Limb (tissue), 2 donors: ENCODE measurements around the gene TSPEAR.
"Not testable (repeated sequence)": the region's sequence is repeated elsewhere in the genome, so short reads cannot be mapped to it uniquely, and the experiment has no call there.

Experiments
- DNase-seq, 2 donors: peaks; one replicate each; pipeline ENCODE4 v3.0.0-alpha.2; 2016; ENCODE audit errors: extremely low spot score in 2 of 2

TSPEAR gene

GRCh38 chr21:44636209-44637017, 75.0 kb downstream of the TSPEAR start:
- no peak for DNase-seq

GRCh38 chr21:44632067-44632466, 79.3 kb downstream of the TSPEAR start:
- no peak for DNase-seq

- DNase-seq: no peak
These were observed 80.9 kb downstream of the TSPEAR start for GRCh38 chr21:44630440-44630839.

GRCh38 chr21:44628707-44629391, 82.5 kb downstream of the TSPEAR start:
- no peak for DNase-seq

DNA sequence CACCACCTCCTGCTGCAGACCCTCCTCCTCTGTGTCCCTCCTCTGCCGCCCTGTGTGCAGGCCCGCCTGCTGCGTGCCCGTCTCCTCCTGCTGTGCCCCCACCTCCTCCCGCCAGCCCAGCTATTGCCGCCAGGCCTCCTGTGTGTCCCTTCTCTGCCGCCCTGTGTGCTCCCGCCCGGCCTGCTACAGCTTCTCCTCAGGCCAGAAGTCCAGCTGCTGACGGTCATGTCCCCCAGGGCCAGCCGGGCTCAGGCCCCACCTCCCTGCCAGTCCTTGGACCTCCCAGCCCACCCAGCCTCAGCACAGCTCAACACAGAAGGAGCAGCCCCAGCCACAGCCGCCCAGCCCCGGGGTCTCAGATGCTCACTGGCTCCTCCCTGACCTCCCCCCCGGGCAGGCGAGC, 83.5 kb downstream of the TSPEAR start:
- not testable (repeated sequence) for DNase-seq

DNA sequence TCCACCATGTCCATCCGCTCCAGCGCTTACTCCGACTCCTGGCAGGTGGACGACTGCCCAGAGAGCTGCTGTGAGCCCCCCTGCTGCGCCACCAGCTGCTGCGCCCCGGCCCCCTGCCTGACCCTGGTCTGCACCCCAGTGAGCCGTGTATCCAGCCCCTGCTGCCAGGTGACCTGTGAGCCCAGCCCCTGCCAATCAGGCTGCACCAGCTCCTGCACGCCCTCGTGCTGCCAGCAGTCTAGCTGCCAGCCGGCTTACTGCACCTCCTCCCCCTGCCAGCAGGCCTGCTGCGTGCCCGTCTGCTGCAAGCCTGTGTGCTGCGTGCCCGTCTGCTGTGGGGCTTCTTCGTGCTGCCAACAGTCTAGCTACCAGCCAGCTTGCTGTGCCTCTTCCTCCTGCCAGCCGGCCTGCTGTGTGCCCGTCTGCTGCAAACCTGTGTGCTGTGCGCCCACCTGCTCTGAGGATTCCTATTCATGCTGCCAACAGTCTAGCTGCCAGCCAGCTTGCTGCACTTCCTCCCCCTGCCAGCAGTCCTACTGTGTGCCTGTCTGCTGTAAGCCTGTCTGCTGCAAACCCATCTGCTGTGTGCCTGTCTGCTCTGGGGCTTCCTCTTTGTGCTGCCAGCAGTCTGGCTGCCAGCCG, 84.1 kb downstream of the TSPEAR start:
- DNase-seq: peak in 1 of 2 donors; percentile 19

- no peak for DNase-seq
These were observed 84.7 kb downstream of the TSPEAR start, which contains the start of gene KRTAP10-9 for GRCh38 chr21:44626673-44627143. Gene KRTAP10-9 (plus strand): TSS chr21:44627093. CDS start chr21:44627172, 79 bp downstream.

- DNase-seq: no peak
These were observed 85.1 kb downstream of the TSPEAR start for GRCh38 chr21:44626262-44626661.

- DNase-seq: no peak
These were observed 85.6 kb downstream of the TSPEAR start for GRCh38 chr21:44625756-44626155.

DNA sequence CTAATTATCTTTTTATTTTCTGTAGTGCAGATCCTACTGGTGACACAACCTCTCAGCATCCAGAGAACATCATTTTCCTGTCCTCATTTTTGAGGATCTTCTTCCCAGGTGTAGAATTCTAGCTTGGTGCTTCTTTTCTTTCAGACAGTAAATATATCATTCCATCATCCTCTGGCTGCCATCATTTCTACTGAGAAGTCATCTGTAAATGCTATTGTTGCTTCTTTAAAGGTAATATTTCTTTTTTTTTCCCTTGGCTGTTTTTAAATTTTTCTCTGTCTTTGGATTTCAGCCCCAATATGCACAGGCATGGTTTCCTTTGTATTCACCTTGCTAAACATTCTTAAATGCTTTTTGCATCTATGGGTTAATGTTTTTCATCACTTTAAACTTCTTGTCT, 87.8 kb downstream of the TSPEAR start:
- DNase-seq: no peak

DNA sequence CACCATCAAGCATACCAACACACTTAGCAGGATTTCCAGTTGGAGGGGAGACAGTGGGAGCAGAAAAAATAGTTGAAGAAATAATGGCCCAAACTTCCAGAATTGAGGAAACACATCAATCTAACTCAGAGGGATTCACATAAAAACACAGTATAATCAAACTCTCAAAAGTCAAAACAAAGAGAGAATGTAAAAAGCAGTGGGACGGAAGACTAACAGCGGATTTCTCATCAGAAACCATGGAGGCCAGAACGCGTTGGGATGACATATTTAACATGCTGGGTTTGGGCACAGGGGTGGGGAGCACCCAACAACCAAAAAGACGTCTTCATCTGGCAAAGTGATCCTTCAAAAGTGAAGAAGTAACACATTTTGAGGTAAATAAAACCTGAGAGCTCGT, 91.5 kb downstream of the TSPEAR start:
- DNase-seq: no peak

- DNase-seq: no peak
These were observed 92.5 kb downstream of the TSPEAR start for GRCh38 chr21:44618909-44619308.

GRCh38 chr21:44618504-44618903, 92.9 kb downstream of the TSPEAR start:
- no peak for DNase-seq

GRCh38 chr21:44617071-44617501, 94.3 kb downstream of the TSPEAR start:
- DNase-seq: no peak

DNA sequence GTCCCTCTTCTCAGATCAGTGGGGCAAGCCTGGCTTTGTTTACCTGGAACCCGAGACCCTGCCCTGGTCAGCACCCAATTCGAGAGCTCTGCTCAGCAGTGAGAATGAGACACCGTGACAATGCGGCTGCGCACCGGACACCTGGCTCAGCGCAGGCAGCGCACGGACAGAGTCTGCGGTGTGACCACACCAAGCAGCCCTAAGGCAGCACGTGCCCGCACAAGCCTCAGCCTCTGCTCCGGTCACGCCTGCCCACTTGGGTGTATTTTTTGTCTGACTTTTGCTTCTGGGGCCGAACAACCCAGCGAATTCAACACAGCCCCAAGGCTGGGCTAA, 94.8 kb downstream of the TSPEAR start:
- no peak for DNase-seq

GRCh38 chr21:44615911-44616590, 95.3 kb downstream of the TSPEAR start:
- no peak for DNase-seq

DNA sequence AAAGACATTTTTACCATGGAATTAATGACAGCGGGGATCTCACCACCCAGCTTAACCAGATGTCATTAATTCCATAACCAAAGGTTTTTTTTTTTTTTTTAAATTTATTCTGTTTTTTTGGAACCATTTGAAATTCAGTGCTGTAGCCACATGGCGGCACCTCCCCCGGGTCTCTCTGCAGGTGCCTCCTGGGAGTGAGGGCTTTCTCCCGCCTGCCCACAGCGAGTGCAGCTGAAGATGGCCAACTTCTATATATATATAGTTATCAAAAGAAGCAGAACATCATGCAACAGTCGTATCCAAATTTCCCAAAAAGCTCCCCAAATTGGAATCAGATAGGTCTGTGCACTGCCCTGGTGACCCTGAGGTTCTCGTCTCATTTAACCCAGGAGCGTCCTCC, 95.9 kb downstream of the TSPEAR start:
- DNase-seq: no peak

DNA sequence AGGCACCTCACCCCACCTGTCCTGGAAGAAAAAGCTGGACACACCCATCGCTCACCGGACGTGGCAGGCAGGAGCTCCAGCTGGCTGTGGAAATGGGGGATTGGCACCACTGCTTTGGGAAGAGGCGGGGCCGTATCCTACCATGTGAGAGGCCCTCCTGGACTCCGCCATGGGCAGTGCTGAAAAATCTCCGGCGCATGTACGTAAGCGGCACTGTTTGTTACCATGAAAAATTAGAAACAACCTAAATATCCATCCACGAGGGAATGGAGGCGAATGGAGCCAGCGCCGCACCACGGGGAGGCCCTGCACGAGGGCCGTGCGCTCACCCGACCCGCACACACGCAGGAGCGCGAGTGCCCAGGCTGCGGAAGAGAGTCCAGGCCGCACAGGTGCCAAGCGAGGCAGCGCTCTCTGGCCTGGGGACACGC, 96.4 kb downstream of the TSPEAR start:
- DNase-seq: no peak

GRCh38 chr21:44614161-44614631, 97.2 kb downstream of the TSPEAR start:
- no peak for DNase-seq

DNA sequence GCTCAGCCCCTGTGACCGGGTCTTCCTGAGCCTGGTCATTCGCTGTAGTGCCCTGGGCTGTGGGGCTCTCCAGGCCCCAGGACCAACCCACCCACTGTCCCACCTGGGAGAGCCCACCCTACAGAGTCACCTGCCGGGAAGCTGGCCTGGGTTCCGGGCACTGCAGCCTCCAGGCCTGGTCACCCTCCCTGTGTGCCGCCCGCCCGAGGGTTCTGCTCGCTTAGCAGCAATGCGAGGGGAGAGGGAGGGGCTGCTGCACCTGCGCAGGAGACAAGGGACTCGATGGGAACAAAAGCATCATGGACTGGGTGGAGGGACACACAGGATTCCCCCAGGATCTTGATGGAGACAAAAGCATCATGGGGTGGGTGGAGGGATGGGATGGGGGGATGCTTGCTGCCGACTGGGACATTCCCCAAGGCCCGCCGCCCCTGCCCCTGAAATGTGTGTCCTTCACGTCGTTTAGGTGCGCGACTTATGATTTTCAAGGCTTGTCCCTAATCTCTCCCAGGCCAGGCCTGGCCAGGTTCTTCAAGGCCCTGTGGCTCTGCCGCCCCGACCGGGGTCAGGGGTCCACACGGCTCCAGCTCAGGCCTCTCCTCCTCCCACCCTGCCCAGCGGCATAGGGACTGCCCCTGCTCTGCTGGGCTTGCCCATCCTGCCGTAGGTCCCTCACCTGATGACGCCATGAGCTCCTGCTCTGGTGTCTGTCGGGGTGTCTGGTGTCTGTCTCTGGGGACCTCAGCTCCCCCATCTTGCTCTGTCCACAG, 97.8 kb downstream of the TSPEAR start:
- DNase-seq: no peak
